SK-N-SH (cell line): ENCODE results near the gene WWOX. TPM values are rescaled to one million over a fixed set of nuclear protein-coding genes. Genes with fewer than 3 reads are reported as not detected.

Experiments
- CTCF ChIA-PET: fragments of 300-600, 350-600 bp; formaldehyde crosslinking; extraction: SDS; loops from one replicate; lab custom pipeline; 2021; lab: Yijun Ruan, JAX
- POLR2A ChIA-PET: fragments of 350-600 bp; sonication (Branson Sonifier 250); formaldehyde crosslinking; extraction: SDS; loops from one replicate; lab custom pipeline; 2020; ENCODE audit warnings: antibody characterized with exemption, inconsistent platforms; lab: Yijun Ruan, JAX
- DNase-seq: peaks from one replicate; pipeline ENCODE4 v3.0.0; 2012
- H2AFZ ChIP-seq: fragments of 200-600 bp; sonication (generic); 2 replicates; pipeline ENCODE4 v1.8.1; 2016; ENCODE audit warnings: antibody characterized with exemption, mild to moderate bottlenecking, low read depth
- H3F3A ChIP-seq: fragments of 200-600 bp; sonication (generic); replicated peaks from 2 replicates; pipeline ENCODE3; 2016; ENCODE audit warnings: antibody characterized with exemption, mild to moderate bottlenecking; ENCODE audit not compliant: insufficient read depth
- H3K27ac ChIP-seq, 2 experiments: fragments of 200-500 bp in 1 of 2; fragments of 200-600 bp in 1 of 2; sonication (Bioruptor generic) in 1 of 2; sonication (generic), shearing (Covaris generic) in 1 of 2; 2 replicates each; pipeline versions ENCODE4 v1.5.1 to v1.6.1; 2014 to 2016; ENCODE audit warnings: low read depth in 2 of 2, inconsistent platforms in 1 of 2, low read length in 1 of 2, mild to moderate bottlenecking in 1 of 2, mixed read lengths in 1 of 2
- H3K27me3 ChIP-seq: fragments of 200-600 bp; sonication (generic), shearing (Covaris generic); 2 replicates; pipeline ENCODE4 v1.6.1; 2016; ENCODE audit warnings: mixed run types; ENCODE audit not compliant: insufficient read depth
- H3K36me3 ChIP-seq, 2 experiments: fragments of 200-500 bp in 1 of 2; fragments of 200-600 bp in 1 of 2; sonication (Bioruptor generic) in 1 of 2; sonication (generic) in 1 of 2; replicated peaks in 1 of 2; 2 replicates each; pipeline versions ENCODE3 to v1.5.1; 2014 to 2016; ENCODE audit warnings: low read length in 1 of 2, mild to moderate bottlenecking in 1 of 2; ENCODE audit not compliant: insufficient read depth in 2 of 2, control insufficient read depth in 1 of 2
- H3K4me1 ChIP-seq, 2 experiments: fragments of 200-500 bp in 1 of 2; fragments of 200-600 bp in 1 of 2; sonication (Bioruptor generic) in 1 of 2; sonication (generic), shearing (Covaris generic) in 1 of 2; 2 replicates each; pipeline versions ENCODE4 v1.5.1 to v1.6.1; 2014 to 2016; ENCODE audit warnings: low read depth in 1 of 2, low read length in 1 of 2, mixed run types in 1 of 2; ENCODE audit not compliant: insufficient read depth in 2 of 2, control insufficient read depth in 1 of 2
- H3K4me2 ChIP-seq: fragments of 200-600 bp; sonication (generic), shearing (Covaris generic); 2 replicates; pipeline ENCODE4 v1.6.1; 2017; ENCODE audit warnings: mixed run types
- H3K4me3 ChIP-seq, 2 experiments: fragments of 200-500 bp in 1 of 2; fragments of 200-600 bp in 1 of 2; sonication (Bioruptor generic) in 1 of 2; sonication (generic), shearing (Covaris generic) in 1 of 2; 2 replicates each; pipeline versions ENCODE4 v1.5.1 to v1.8.1; 2014 to 2016; ENCODE audit warnings: low read depth in 2 of 2, inconsistent platforms in 1 of 2, low read length in 1 of 2, mild to moderate bottlenecking in 1 of 2, mixed read lengths in 1 of 2, moderate library complexity in 1 of 2
- H3K79me2 ChIP-seq: fragments of 200-600 bp; sonication (generic); 2 replicates; pipeline ENCODE4 v1.8.1; 2017; ENCODE audit warnings: mild to moderate bottlenecking; ENCODE audit not compliant: insufficient read depth
- H3K9ac ChIP-seq: fragments of 200-600 bp; sonication (generic); 2 replicates; pipeline ENCODE4 v1.6.1; 2017; ENCODE audit warnings: mixed run types
- H3K9me2 ChIP-seq: fragments of 200-600 bp; sonication (generic); 2 replicates; pipeline ENCODE4 v1.6.1; 2017; ENCODE audit warnings: mixed run types
- H3K9me3 ChIP-seq: fragments of 200-600 bp; sonication (generic); 2 replicates; pipeline ENCODE4 v1.6.1; 2017; ENCODE audit warnings: mixed run types, mild to moderate bottlenecking, moderate library complexity
- H4K20me1 ChIP-seq: fragments of 200-600 bp; sonication (generic); 2 replicates; pipeline ENCODE4 v1.6.1; 2017; ENCODE audit warnings: mild to moderate bottlenecking, mixed run types; ENCODE audit not compliant: insufficient read depth
- ELF1 ChIP-seq: IDR thresholded peaks from 2 replicates; pipeline ENCODE4 v1.4.0; 2012
- EZH2phosphoT487 ChIP-seq: fragments of 200-600 bp; sonication (generic); IDR thresholded peaks from 2 replicates; pipeline ENCODE4 v1.6.1; 2017; ENCODE audit warnings: low read depth, mixed run types, mild to moderate bottlenecking, antibody characterized with exemption, moderate library complexity, borderline replicate concordance
- FOXJ3 ChIP-seq: sonication (generic); formaldehyde crosslinking; IDR thresholded peaks from 2 replicates; pipeline ENCODE4 v1.5.1; 2020; ENCODE audit warnings: mild to moderate bottlenecking, missing genetic modification reagents
- FOXM1 ChIP-seq: IDR thresholded peaks from 2 replicates; pipeline ENCODE4 v1.4.0; 2012; ENCODE audit warnings: low read depth, mild to moderate bottlenecking
- GABPA ChIP-seq: IDR thresholded peaks from 2 replicates; pipeline ENCODE4 v1.4.0; 2012; ENCODE audit warnings: low read depth, mild to moderate bottlenecking
- NFIC ChIP-seq: IDR thresholded peaks from 2 replicates; pipeline ENCODE4 v1.4.0; 2012; ENCODE audit warnings: borderline replicate concordance
- NRF1 ChIP-seq: IDR thresholded peaks from 2 replicates; pipeline ENCODE4 v1.6.1; 2012; ENCODE audit warnings: low read depth, mild to moderate bottlenecking, low read length
- POLR2AphosphoS5 ChIP-seq: IDR thresholded peaks from 2 replicates; pipeline ENCODE4 v1.6.1; 2012; ENCODE audit warnings: low read depth, low read length
- RAD21 ChIP-seq: IDR thresholded peaks from 2 replicates; pipeline ENCODE4 v1.6.1; 2012; ENCODE audit warnings: mild to moderate bottlenecking, low read length
- RCOR1 ChIP-seq: fragments of 150-350 bp; IDR thresholded peaks from 2 replicates; pipeline ENCODE4 v1.6.1; 2017; ENCODE audit warnings: antibody characterized with exemption, low read length
- SMC3 ChIP-seq: IDR thresholded peaks from 2 replicates; pipeline ENCODE4 v1.6.1; 2012; ENCODE audit warnings: low read depth, low read length, improper control_type of control experiment
- TAF1 ChIP-seq: IDR thresholded peaks from 2 replicates; pipeline ENCODE4 v1.6.1; 2012; ENCODE audit warnings: low read depth, mild to moderate bottlenecking, low read length, moderate library complexity, borderline replicate concordance
- TCF12 ChIP-seq: IDR thresholded peaks from 2 replicates; pipeline ENCODE4 v1.4.0; 2012
- WGBS: methylation state at CpG from one replicate; pipeline ENCODE4 v1.1.6; 2017; ENCODE audit warnings: low lambda C conversion rate; 5-methylcytosine and 5-hydroxymethylcytosine counted together
- polyA plus RNA-seq, 3 experiments: library from polyadenylated mRNA; depleted of rRNA; stranded (reverse); fragments of >200 nt; gene quantifications; 2 replicates each; pipeline ENCODE4 v1.2.3, GENCODE V29; 2012
- TF ChIP-seq, protein P1 (sequence below): fragments of 150-350 bp; IDR thresholded peaks from 2 replicates; pipeline ENCODE4 v1.6.1; 2017; ENCODE audit warnings: antibody characterized with exemption, low read length, low read depth, borderline replicate concordance
- TF ChIP-seq, protein P2 (sequence below): IDR thresholded peaks from 2 replicates; pipeline ENCODE4 v1.6.1; 2012; ENCODE audit warnings: mild to moderate bottlenecking, low read depth, low read length, moderate library complexity
- TF ChIP-seq, protein P3 (sequence below): IDR thresholded peaks from 2 replicates; pipeline ENCODE4 v1.4.0; 2012; ENCODE audit warnings: low read depth, borderline replicate concordance
- TF ChIP-seq, protein P4 (sequence below): IDR thresholded peaks from 2 replicates; pipeline ENCODE4 v1.4.0; 2012; ENCODE audit warnings: low read depth
- TF ChIP-seq, protein P5 (sequence below): IDR thresholded peaks from 2 replicates; pipeline ENCODE4 v1.4.0; 2012; ENCODE audit warnings: low read depth, borderline replicate concordance

Gene WWOX
- polyA plus RNA-seq, 1 of the 3 experiments (the other 2 are of a cell fraction) = 10.8 TPM

DNA sequence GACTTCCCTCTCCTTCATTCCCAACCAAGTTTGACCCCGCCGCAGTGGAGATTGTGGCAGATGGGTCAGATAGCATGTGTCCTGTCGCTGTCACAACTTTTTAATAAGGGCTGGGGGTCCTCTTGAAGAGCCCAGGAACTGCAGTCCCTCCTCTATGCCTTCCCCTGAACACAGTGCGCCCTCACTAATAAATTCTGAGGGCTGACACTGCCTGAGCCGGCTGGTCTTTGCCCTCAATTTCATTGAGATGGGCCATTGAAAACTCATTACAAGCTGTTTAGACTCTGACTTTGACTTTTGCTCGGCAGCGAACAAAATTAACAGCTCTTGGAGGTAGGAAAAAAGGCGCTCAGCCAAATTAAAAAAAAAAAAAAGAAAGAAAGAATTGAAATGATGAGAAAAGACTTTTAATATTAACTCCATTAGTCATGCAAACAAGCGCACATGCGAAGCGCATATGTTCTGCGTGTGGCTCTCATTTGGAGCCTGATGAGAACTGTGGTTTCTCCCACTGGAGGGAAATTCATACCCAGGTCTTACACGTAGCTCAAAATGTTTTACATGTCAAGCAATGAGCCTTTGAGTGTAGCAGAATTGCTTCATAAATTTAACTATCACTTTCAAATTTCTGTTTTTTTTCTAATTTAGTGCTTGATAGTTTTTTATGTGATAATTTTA is 704.7 kb downstream of the WWOX start:
- no peaks in the 10 kb centered on the region for H4K20me1 ChIP-seq
- 73% methylated on average over 13 of the region's 13 CpGs for WGBS

DNA sequence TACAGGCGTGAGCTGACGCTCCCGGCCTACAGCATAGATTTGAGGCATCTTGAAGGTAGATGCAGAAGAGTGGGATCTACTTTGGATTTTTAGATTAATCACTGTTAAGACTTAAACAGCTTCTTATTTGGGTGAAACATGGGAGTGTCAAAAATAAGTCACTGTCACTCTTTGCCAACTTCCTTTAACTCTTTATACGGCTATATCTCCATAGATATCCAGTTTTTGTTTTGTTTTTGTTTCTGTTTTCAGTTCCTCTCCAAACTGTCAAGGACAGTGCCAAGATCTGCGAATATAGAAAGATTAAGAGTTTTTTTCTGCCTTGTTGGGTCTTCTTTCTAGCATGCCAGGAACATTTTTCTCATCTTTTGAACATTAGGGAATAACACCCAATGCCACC is 706.1 kb downstream of the WWOX start:
- 60% methylated on average over 5 of the region's 5 CpGs for WGBS
- H3K79me2 ChIP-seq = no peaks in the 10 kb centered on the region
- TF ChIP-seq TCF12 (no peak), RAD21 (no peak), POLR2AphosphoS5 (no peak), NFIC (no peak), RCOR1 (no peak), FOXJ3 (CRISPR knock-in tag) (no peak), NRF1 (no peak), ELF1 (no peak), SMC3 (no peak), GABPA (no peak), TAF1 (no peak)
- TF ChIP-seq, protein P1, sequence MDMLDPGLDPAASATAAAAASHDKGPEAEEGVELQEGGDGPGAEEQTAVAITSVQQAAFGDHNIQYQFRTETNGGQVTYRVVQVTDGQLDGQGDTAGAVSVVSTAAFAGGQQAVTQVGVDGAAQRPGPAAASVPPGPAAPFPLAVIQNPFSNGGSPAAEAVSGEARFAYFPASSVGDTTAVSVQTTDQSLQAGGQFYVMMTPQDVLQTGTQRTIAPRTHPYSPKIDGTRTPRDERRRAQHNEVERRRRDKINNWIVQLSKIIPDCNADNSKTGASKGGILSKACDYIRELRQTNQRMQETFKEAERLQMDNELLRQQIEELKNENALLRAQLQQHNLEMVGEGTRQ = no peak
- TF ChIP-seq, protein P2, sequence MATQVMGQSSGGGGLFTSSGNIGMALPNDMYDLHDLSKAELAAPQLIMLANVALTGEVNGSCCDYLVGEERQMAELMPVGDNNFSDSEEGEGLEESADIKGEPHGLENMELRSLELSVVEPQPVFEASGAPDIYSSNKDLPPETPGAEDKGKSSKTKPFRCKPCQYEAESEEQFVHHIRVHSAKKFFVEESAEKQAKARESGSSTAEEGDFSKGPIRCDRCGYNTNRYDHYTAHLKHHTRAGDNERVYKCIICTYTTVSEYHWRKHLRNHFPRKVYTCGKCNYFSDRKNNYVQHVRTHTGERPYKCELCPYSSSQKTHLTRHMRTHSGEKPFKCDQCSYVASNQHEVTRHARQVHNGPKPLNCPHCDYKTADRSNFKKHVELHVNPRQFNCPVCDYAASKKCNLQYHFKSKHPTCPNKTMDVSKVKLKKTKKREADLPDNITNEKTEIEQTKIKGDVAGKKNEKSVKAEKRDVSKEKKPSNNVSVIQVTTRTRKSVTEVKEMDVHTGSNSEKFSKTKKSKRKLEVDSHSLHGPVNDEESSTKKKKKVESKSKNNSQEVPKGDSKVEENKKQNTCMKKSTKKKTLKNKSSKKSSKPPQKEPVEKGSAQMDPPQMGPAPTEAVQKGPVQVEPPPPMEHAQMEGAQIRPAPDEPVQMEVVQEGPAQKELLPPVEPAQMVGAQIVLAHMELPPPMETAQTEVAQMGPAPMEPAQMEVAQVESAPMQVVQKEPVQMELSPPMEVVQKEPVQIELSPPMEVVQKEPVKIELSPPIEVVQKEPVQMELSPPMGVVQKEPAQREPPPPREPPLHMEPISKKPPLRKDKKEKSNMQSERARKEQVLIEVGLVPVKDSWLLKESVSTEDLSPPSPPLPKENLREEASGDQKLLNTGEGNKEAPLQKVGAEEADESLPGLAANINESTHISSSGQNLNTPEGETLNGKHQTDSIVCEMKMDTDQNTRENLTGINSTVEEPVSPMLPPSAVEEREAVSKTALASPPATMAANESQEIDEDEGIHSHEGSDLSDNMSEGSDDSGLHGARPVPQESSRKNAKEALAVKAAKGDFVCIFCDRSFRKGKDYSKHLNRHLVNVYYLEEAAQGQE = no peak
- TF ChIP-seq, protein P3, sequence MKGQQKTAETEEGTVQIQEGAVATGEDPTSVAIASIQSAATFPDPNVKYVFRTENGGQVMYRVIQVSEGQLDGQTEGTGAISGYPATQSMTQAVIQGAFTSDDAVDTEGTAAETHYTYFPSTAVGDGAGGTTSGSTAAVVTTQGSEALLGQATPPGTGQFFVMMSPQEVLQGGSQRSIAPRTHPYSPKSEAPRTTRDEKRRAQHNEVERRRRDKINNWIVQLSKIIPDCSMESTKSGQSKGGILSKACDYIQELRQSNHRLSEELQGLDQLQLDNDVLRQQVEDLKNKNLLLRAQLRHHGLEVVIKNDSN = no peak
- TF ChIP-seq, protein P4, sequence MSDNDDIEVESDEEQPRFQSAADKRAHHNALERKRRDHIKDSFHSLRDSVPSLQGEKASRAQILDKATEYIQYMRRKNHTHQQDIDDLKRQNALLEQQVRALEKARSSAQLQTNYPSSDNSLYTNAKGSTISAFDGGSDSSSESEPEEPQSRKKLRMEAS = no peak

More for the DNA sequence above, 704.7 kb downstream of the WWOX start:
- Histone ChIP-seq H3K9ac (no peak overlapping the region), H3K4me3 (no peak overlapping the region), H3K9me3 (no peaks in the 10 kb centered on the region; the same call in 1 of the 2 replicates), H3K27ac (no peak overlapping the region), H3K4me1 (no peaks in the 10 kb centered on the region), H3K36me3 (no peaks in the 10 kb centered on the region), H3K27me3 (no peaks in the 10 kb centered on the region), H3K9me2 (no peaks in the 10 kb centered on the region), H2AFZ (no peak overlapping the region)
- no peak for DNase-seq
- ChIA-PET POLR2A (no interaction called here), CTCF (no interaction called here)
- TF ChIP-seq RCOR1 (no peak), SMC3 (no peak), FOXM1 (no peak), EZH2phosphoT487 (no peak)
- TF ChIP-seq, protein P5, sequence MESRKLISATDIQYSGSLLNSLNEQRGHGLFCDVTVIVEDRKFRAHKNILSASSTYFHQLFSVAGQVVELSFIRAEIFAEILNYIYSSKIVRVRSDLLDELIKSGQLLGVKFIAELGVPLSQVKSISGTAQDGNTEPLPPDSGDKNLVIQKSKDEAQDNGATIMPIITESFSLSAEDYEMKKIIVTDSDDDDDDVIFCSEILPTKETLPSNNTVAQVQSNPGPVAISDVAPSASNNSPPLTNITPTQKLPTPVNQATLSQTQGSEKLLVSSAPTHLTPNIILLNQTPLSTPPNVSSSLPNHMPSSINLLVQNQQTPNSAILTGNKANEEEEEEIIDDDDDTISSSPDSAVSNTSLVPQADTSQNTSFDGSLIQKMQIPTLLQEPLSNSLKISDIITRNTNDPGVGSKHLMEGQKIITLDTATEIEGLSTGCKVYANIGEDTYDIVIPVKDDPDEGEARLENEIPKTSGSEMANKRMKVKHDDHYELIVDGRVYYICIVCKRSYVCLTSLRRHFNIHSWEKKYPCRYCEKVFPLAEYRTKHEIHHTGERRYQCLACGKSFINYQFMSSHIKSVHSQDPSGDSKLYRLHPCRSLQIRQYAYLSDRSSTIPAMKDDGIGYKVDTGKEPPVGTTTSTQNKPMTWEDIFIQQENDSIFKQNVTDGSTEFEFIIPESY = no peak
- TF ChIP-seq, protein P3 = no peak
- TF ChIP-seq, all 33 proteins: peak for 0
- Histone ChIP-seq H3K79me2 (no peaks in the 10 kb centered on the region), H3K4me2 (no peak overlapping the region), H3F3A (no peaks in the 10 kb centered on the region)

More for the DNA sequence above, 706.1 kb downstream of the WWOX start:
- no peak overlapping the region for H3K4me3 ChIP-seq
- ChIA-PET CTCF (no interaction called here), POLR2A (no interaction called here)
- H2AFZ ChIP-seq = no peak overlapping the region
- no peaks in the 10 kb centered on the region for H3F3A ChIP-seq
- H3K9me2 ChIP-seq = no peaks in the 10 kb centered on the region
- no peak overlapping the region for H3K4me2 ChIP-seq
- H3K36me3 ChIP-seq = no peaks in the 10 kb centered on the region
- no peaks in the 10 kb centered on the region for H3K9me3 ChIP-seq
- no peaks in the 10 kb centered on the region; a peak in 1 of 4 replicates for H3K4me1 ChIP-seq
- H3K27ac ChIP-seq = no peak overlapping the region
- DNase-seq = no peak
- no peaks in the 10 kb centered on the region for H3K27me3 ChIP-seq
- no peak overlapping the region for H3K9ac ChIP-seq
- H4K20me1 ChIP-seq = no peaks in the 10 kb centered on the region
